ENCODE measurements around the gene STAT3. TPM values are rescaled to one million over a fixed set of nuclear protein-coding genes. Genes with fewer than 3 reads are reported as not detected.

STAT3 gene
- total and polyA plus RNA-seq, 9 of the 15 experiments (the other 6 are each of a cell fraction or from before 2014, with no cell fraction given) = 90.0 to 179 (median 114) TPM

GRCh38 chr17:42266918-42267766, 121.1 kb downstream of the STAT3 start (continued):
- TF ChIP-seq ZNF318 (IDR thresholded peaks at IDR 0.05; ENCODE audit: borderline replicate concordance in 1 of 2, low read depth in 1 of 2) = peak in 1 of 2 experiments; percentile 92; a peak in 3 of 4 replicates
- peak; percentile 47; the same call in 1 of the 2 replicates for TF ChIP-seq ESRRA (IDR thresholded peaks at IDR 0.05; ENCODE audit: borderline replicate concordance, low read depth)
- TF ChIP-seq NR2C2 (CRISPR knock-in tag; IDR thresholded peaks at IDR 0.05) = no peak
- peak; percentile 70 for TF ChIP-seq NR2C2 (tag; IDR thresholded peaks at IDR 0.05)
- peak; percentile 11; the same call in 1 of the 2 replicates for TF ChIP-seq ELF1 (tag; IDR thresholded peaks at IDR 0.05)
- no peak for TF ChIP-seq ZNF146 (CRISPR knock-in tag; IDR thresholded peaks at IDR 0.05; ENCODE audit: unreplicated experiment)
- TF ChIP-seq ZNF324 (CRISPR knock-in tag; IDR thresholded peaks at IDR 0.05) = no peak
- TF ChIP-seq SAP30 (IDR thresholded peaks at IDR 0.05; ENCODE audit: borderline replicate concordance, insufficient read depth, low read depth, low read length, poor library complexity, severe bottlenecking) = no peak
- TF ChIP-seq MYC (IDR thresholded peaks at IDR 0.05; ENCODE audit: low read depth, low read length) = peak; percentile 33; the same call in 1 of the 2 replicates
- TF ChIP-seq MYC (CRISPR knock-in tag; IDR thresholded peaks at IDR 0.05; ENCODE audit: borderline replicate concordance, low read depth) = no peak
- 0 out of 2 replicates have a peak, but pooled peaks have one; percentile 24 for TF ChIP-seq HBP1 (CRISPR knock-in tag; IDR thresholded peaks at IDR 0.05)
- 0 out of 2 replicates have a peak, but pooled peaks have one; percentile 12 for TF ChIP-seq GABPA (tag; conservative IDR thresholded peaks at IDR 0.05; ENCODE audit: low read depth)
- peak; percentile 99 for TF ChIP-seq FOSL1 (tag; conservative IDR thresholded peaks at IDR 0.05)
- TF ChIP-seq CTBP1 (IDR thresholded peaks at IDR 0.05; ENCODE audit: borderline replicate concordance) = peak; percentile 80; the same call in 1 of the 2 replicates
- TF ChIP-seq NBN (IDR thresholded peaks at IDR 0.05; ENCODE audit: low read depth) = peak; percentile 92; the same call in 1 of the 2 replicates
